AG10803 (cell line): ENCODE results near the gene SUOX.

ENCODE experiments used
- DNase-seq: peaks from one replicate; pipeline ENCODE4 v3.0.0; 2010; ENCODE audit warnings: low read depth
- H3K4me3 ChIP-seq: 2 replicates; pipeline ENCODE4 v1.5.1; 2011; ENCODE audit warnings: mild to moderate bottlenecking, low read length, control low read depth
- TF ChIP-seq, protein P1 (sequence below): conservative IDR thresholded peaks from 2 replicates; pipeline ENCODE4 v1.5.1; 2011; ENCODE audit warnings: mild to moderate bottlenecking, low read length, control low read depth, inconsistent platforms

Gene SUOX

DNA sequence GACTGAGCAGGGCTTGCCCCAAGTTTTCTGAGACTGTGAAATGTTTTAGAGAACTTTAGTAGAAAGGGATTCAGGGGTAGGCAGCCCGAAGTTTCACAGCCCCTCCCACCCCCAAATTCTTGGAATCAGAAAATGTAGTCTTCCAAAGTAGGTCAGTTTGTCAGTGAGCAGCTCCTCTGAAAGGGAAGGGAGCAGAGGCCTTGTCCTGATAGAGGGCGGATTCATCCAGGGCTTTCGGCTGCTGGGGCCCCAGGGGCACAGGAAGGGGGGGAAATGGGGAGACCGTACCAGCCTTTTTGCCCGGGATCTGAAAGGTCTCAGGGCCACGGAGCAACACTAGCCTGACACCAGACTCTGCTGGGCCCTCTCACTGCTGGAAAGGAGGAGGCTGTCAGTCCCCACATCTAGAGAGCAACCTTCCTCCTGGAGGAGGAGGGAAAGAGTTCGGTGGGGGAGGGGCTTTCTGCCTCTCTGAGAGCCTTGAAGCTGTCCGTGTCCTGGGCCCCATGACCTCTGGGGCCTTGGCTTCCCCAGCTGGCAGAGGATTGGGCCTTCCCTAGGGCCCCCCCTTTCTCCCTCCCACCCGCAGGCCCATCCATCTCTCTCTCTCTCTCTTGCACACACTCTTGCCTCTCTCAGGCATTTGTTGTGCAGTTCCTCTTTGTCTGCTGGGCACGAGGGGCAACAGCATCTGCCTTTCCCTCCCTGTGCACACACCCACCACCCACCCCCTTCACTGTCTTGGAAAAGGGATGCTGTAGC, 23.5 kb downstream of the SUOX start, which contains the start of gene IKZF4:
Gene IKZF4, plus strand, starts transcription at position 621 of the 762 bp plus-strand sequence. CDS start 451 bp downstream, outside the sequence.
- H3K4me3 ChIP-seq: no peak within 1 kb of the TSS
- TF ChIP-seq, protein P1, sequence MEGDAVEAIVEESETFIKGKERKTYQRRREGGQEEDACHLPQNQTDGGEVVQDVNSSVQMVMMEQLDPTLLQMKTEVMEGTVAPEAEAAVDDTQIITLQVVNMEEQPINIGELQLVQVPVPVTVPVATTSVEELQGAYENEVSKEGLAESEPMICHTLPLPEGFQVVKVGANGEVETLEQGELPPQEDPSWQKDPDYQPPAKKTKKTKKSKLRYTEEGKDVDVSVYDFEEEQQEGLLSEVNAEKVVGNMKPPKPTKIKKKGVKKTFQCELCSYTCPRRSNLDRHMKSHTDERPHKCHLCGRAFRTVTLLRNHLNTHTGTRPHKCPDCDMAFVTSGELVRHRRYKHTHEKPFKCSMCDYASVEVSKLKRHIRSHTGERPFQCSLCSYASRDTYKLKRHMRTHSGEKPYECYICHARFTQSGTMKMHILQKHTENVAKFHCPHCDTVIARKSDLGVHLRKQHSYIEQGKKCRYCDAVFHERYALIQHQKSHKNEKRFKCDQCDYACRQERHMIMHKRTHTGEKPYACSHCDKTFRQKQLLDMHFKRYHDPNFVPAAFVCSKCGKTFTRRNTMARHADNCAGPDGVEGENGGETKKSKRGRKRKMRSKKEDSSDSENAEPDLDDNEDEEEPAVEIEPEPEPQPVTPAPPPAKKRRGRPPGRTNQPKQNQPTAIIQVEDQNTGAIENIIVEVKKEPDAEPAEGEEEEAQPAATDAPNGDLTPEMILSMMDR: no peak
- peak; percentile 15 for DNase-seq

DNA sequence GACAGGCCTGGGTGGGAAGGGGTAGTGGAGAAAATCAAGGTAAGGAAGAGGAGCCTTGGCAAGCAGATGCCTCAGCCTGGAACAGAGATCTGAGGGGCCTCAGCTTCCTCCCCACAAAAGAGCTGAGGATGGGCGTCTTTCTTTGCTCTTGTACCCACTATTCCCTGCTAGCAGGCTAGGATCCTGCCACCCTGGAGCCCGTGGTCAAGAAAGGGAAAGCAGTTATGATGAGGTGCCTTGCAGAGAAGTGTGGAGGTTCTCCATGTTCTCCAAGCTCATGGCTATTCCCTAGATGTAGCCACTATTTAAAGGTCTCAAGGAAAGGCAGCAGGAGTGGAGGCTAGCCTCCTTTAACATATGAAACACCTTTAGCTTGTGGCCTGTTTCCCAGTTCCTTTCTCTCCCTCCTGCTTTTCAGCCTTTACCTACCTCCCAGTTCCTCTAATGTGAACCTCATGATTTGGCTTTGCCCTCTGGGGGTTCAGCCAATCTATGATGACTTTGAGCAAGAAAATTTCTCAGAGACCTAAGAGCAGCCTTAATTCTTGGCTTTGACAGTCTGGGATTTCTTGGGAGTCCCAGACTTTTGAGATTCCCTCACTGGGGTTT, 24.9 kb downstream of the SUOX start:
- TF ChIP-seq, protein P1: no peak
- no peak for DNase-seq
- H3K4me3 ChIP-seq: no peak overlapping the region

DNA sequence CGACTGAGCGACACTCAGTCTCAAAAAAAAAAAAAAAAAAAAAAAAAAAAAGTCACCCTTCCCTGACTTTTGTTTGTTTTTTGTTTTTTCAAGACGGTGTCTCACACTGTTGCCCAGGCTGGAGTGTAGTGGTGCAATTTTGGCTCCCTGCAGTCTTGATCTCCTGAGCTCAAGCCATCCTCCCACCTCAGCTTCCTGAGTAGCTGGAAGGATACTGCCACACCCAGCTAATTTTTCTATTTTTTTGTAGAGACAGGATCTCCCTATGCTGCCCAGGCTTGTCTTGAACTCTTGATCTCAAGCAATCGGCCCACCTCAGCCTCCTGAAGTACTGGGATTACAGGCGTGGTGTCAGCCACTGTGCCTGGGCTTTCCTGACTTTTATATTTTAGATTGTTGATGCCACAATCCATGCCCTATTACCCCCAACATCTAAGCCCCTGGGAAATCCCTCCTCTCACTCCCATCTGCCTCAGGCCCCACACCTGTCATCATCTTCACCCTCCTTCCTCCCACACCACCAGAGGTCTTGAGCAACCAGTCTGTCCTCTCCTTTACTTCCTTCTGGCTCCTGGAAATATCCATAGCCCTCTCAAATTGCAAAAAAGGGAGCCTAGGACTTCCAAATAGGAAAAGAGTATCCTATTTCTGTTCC, 31.6 kb downstream of the SUOX start:
- no peak overlapping the region for H3K4me3 ChIP-seq
- no peak for DNase-seq
- TF ChIP-seq, protein P1: no peak

DNA sequence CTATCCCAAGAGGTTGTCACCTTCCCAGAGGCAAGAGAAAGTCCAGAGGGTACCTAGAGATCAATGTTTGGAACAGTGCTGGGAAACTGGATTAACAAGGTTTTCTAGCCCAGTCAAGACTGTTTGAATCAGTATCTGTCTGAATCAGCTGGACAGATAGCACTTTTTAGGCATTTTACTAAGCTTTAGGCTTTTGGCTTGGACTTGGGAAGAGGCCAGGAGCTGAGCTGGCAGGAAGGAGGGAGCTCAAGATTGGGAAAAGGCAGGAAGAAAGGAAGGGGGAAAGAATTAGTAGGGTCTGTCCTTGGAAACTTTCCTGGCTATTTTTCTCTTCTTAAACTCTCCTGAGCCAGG, 32.1 kb downstream of the SUOX start:
- peak; percentile 57 for DNase-seq
- TF ChIP-seq, protein P1: no peak
- H3K4me3 ChIP-seq: no peak overlapping the region

DNA sequence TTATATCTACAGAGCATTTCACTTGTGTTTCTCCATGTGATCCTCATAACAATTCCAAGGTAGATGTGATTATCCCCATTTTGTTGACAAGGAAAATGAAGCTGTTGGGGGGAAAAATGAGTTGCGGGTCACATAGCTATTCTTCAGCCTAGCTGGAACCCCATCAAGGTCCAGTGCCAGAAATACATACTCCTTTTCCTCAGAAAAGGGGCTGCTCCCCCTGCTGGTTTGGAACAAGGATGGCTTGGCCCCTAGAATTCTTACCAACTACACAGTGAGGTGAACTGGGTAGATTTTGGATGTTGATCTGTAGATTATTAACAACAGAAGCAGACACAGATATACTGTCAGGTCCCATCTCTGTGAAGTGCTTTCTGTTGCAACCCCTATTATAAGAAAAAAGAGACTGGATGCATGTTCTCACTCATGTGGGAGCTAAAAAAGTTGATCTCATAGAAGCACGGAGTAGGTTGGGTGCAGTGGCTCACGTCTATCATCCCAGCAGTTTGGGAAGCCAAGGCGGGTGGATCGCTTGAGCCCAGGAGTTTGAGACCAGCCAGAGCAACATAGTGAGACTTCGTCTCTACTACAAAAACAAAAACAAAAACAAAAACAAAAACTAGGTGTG, 32.7 kb downstream of the SUOX start:
- H3K4me3 ChIP-seq: no peak overlapping the region
- TF ChIP-seq, protein P1: peak; percentile 84
- DNase-seq: peak; percentile 68

DNA sequence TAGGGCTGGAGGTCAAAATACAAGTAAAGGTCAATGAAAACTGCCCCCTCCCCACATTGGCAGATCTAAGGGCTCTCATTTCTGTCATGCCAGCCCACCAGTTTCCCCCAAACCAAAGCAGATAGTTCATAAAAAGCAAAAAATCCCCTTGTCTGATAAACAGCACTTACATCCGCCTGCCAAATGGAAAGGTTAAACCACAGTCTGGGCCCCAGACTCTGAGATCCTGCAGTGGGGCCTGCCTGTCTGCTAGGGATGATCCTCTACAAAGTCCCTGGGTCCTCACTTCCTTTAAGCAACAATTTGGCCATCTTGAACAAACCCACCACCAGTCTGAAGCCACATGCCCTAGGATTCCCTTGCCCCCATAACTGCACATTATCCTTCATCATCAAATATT, 34.9 kb downstream of the SUOX start:
- no peak overlapping the region for H3K4me3 ChIP-seq
- no peak for DNase-seq
- TF ChIP-seq, protein P1: no peak
